ENCODE results near the gene SLC2A2. TPM values are rescaled to one million over a fixed set of nuclear protein-coding genes. Genes with fewer than 3 reads are reported as not detected.

The SLC2A2 gene
- total and polyA plus RNA-seq, 8 donors: 0.59 to 5.9 (median 2.7) TPM

DNA sequence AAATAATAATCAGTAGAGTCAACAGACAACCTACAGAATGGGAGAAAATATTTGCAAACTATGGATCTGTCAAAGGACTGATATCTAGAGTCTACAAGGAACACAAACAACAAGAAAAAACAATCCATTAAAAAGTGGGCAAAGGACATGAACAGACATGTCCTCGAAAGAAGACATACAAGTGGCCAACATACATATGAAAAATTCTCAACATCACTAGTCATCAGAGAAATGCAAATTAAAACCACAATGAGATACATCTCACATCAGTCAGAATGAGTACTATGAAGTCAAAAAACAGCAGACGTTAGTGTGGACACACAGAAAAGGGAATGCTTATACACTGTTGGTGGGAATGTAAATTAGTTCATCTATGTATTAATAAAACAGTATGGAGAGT is 33.7 kb downstream of the SLC2A2 start:
- intact Hi-C loops (cut with DNase I): no loop called here

GRCh38 chr3:170991664-170992063 is 34.9 kb downstream of the SLC2A2 start:
- WGBS, 2 donors: 85 to 91% methylated on average over 2 of the region's 2 CpGs
- ATAC-seq (no peak), FAIRE-seq (no peak), DNase-seq (no peak)
- no peaks in the 10 kb centered on the region for H3K27me3 ChIP-seq
- no peak overlapping the region for H3K27ac ChIP-seq
- TF ChIP-seq, protein P1, sequence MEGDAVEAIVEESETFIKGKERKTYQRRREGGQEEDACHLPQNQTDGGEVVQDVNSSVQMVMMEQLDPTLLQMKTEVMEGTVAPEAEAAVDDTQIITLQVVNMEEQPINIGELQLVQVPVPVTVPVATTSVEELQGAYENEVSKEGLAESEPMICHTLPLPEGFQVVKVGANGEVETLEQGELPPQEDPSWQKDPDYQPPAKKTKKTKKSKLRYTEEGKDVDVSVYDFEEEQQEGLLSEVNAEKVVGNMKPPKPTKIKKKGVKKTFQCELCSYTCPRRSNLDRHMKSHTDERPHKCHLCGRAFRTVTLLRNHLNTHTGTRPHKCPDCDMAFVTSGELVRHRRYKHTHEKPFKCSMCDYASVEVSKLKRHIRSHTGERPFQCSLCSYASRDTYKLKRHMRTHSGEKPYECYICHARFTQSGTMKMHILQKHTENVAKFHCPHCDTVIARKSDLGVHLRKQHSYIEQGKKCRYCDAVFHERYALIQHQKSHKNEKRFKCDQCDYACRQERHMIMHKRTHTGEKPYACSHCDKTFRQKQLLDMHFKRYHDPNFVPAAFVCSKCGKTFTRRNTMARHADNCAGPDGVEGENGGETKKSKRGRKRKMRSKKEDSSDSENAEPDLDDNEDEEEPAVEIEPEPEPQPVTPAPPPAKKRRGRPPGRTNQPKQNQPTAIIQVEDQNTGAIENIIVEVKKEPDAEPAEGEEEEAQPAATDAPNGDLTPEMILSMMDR (IDR thresholded peaks at IDR 0.05): no peak
- H3K36me3 ChIP-seq: no peaks in the 10 kb centered on the region
- intact Hi-C loops (cut with DNase I): no loop called here
- H3K4me3 ChIP-seq: no peak overlapping the region
- no peaks in the 10 kb centered on the region for H3K9me3 ChIP-seq
- H3K4me1 ChIP-seq: no peaks in the 10 kb centered on the region

More for the DNA sequence above, 33.7 kb downstream of the SLC2A2 start:
- Histone ChIP-seq H3K36me3 (no peaks in the 10 kb centered on the region), H3K27ac (no peak overlapping the region), H3K4me3 (no peak overlapping the region), H3K27me3 (no peaks in the 10 kb centered on the region), H3K9me3 (no peaks in the 10 kb centered on the region), H3K4me1 (peaks cover 3 to 4% (median 3%) of the 10 kb centered on the region in 3 donors)
- TF ChIP-seq, protein P1 (IDR thresholded peaks at IDR 0.05): no peak
- ATAC-seq: no peak
- no peak for DNase-seq
- FAIRE-seq: no peak
- 59 to 66% methylated on average over 2 of the region's 2 CpGs for whole genome bisulfite sequencing, 2 donors

- intact Hi-C loops (cut with DNase I): no loop called here
- H3K27ac ChIP-seq: no peak overlapping the region
- DNase-seq: peak in 1 of 6 donors; percentile 43
- no peaks in the 10 kb centered on the region for H3K4me1 ChIP-seq
- peak in 1 of 4 donors; percentile 22 for ATAC-seq
- H3K36me3 ChIP-seq: no peaks in the 10 kb centered on the region
- no peaks in the 10 kb centered on the region for H3K9me3 ChIP-seq
- FAIRE-seq: no peak
- no peak overlapping the region for H3K4me3 ChIP-seq
- TF ChIP-seq, protein P1 (IDR thresholded peaks at IDR 0.05): no peak
- H3K27me3 ChIP-seq: no peaks in the 10 kb centered on the region
- 88 to 89% methylated on average over 5 of the region's 5 CpGs for whole genome bisulfite sequencing, 2 donors
Observed at GRCh38 chr3:170989100-170989648, 37.3 kb downstream of the SLC2A2 start.

- no peak for ATAC-seq
- H3K36me3 ChIP-seq: no peaks in the 10 kb centered on the region
- 86 to 88% methylated on average over 3 of the region's 3 CpGs for WGBS, 2 donors
- TF ChIP-seq, protein P1 (IDR thresholded peaks at IDR 0.05): no peak
- no peak for FAIRE-seq
- H3K27me3 ChIP-seq: no peaks in the 10 kb centered on the region
- H3K4me3 ChIP-seq: no peak overlapping the region
- H3K27ac ChIP-seq: no peak overlapping the region
- H3K9me3 ChIP-seq: no peaks in the 10 kb centered on the region
- intact Hi-C loops (cut with DNase I): no loop called here
- H3K4me1 ChIP-seq: no peaks in the 10 kb centered on the region
- DNase-seq: no peak
Observed at GRCh38 chr3:170988378-170988777, 38.1 kb downstream of the SLC2A2 start.

DNA sequence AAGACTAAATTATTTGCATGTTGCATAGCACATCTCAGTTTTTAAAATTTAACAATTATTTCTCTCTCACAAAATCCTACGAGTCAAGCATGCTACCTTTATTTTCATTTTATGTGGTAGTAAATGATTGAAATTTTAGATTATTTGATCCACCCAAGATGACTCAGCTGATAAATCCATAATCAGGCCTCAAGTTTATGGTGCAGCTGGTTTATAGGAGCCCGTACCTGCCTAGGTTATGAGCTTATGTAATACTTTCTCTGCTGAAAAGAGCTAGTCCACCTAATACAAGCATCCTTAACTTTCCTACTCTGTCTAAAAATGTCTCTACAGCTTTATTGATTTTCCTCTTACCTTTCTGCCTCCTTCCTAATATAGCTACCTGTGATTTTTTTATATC is 41.2 kb downstream of the SLC2A2 start:
- intact Hi-C loops (cut with DNase I): no loop called here
- Histone ChIP-seq H3K4me1 (no peaks in the 10 kb centered on the region), H3K27me3 (no peaks in the 10 kb centered on the region), H3K27ac (no peak overlapping the region), H3K4me3 (no peak overlapping the region), H3K9me3 (no peaks in the 10 kb centered on the region), H3K36me3 (no peaks in the 10 kb centered on the region)
- 91 to 94% methylated on average over 2 of the region's 2 CpGs for WGBS, 2 donors
- no peak for FAIRE-seq
- no peak for ATAC-seq
- DNase-seq: no peak
- TF ChIP-seq, protein P1 (IDR thresholded peaks at IDR 0.05): no peak

Data from pancreas (tissue), 10 donors.